GM11168 (cell line): ENCODE data around the gene ATP23.

Source experiments
- in situ Hi-C: fragments of 300-500 bp; cut with MboI; formaldehyde crosslinking; loops from one replicate; pipeline ENCODE4 v1.12.0; 2022; ENCODE audit warnings: low sequenced_read_pairs; ENCODE audit not compliant: unreplicated experiment

The ATP23 gene

GRCh38 chr12:57941165-57941894 is at the start of gene ATP23:
TSS of gene ATP23 (plus strand) at chr12:57941567. CDS start at chr12:57941702, 135 bp downstream.
- in situ Hi-C loops: no loop called here

GRCh38 chr12:57892232-57892972 is 49.0 kb upstream of the ATP23 start:
- in situ Hi-C loops: no loop called here

DNA sequence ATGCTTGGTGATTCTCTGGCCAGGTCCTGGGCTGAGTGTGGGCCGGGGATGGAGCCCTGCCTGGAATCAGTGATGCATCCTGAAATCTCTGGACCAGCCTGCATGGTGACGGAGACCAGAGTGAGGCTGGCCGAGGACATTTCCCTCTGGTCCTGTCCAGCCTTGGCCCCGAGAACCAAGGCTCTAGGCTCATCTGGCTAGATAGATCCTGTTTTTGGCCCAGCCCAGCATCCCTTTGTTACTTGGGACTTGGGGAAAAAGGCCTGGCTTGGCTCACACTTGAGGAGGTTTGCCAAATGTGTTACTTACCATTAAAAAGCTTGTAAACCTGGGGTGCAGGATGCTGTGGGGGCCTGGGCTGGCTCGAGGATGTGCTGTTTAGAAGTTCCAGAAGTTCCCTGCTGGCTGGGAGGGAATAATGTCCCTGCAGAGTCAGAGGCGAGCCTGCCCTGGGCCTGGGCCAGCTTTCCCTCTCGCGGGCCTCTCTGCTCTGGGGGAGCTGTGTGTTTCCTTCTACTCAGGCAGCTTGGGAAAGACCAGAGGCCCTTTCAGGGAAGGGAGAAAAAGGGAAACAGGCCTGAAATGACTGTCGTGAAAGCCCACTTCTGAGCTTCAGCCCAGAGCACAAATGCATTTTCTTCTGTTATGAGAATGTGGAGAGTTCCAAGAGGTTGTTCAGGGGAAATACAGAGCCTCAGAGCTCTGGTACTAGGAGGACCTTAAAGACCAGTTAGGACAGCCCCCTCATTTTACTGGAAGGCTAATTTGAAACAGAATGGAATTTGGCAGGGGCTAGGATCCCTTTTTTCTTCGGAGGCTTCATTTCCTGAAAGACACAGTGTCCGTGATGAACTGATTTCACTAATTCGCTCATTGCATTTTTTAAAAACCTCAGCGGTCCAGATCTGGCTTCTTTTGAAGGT is 47.7 kb upstream of the ATP23 start:
- in situ Hi-C loops: no loop called here

- in situ Hi-C loops: no loop called here
These were observed 46.7 kb upstream of the ATP23 start for GRCh38 chr12:57894399-57895292.

- in situ Hi-C loops: no loop called here
These were observed 45.8 kb upstream of the ATP23 start for GRCh38 chr12:57895389-57896114.

DNA sequence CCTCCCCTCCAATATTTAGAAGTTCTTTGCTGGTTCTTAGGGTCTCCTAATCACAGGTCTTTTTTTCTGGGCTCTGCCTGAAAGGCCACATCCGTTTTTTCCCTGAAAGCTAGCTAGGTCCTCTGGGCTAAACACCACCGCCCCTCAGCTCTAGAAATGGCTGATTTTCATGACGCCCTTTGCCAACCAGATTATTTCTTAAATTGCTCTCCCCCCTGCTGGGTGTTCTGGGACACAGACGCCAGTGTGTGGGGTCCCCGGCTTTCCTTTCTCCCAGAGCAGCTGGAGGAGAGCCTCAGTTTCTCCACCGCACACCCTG is 45.3 kb upstream of the ATP23 start:
- in situ Hi-C loops: no loop called here

- in situ Hi-C loops: no loop called here
These were observed 44.7 kb upstream of the ATP23 start for GRCh38 chr12:57896434-57897201.

- in situ Hi-C loops: no loop called here
These were observed 43.9 kb upstream of the ATP23 start for GRCh38 chr12:57897286-57897974.

- in situ Hi-C loops: no loop called here
These were observed 42.9 kb upstream of the ATP23 start for GRCh38 chr12:57898308-57898970.

GRCh38 chr12:57899010-57899662 is 42.2 kb upstream of the ATP23 start:
- in situ Hi-C loops: no loop called here

GRCh38 chr12:57902478-57902969 is 38.8 kb upstream of the ATP23 start:
- in situ Hi-C loops: no loop called here

DNA sequence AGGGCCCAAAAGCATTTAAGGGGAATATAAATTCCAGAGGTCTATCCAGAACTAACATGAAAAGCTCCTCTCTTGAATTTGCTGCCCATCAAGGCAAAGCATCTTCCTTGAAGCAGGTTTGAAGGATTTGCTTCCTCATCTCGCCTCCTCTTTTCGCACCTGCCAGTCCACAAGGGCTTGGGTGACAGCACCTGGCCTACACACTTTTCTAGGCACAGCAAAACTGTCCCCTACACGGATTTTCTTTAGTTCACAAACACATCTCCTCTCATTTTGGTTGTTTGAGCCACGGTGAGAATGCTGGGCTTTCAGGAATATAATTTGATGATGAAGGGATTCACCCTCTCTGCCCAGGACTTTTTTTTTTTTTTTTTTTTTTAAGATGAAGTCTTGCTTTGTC is 36.9 kb upstream of the ATP23 start:
- in situ Hi-C loops: no loop called here

DNA sequence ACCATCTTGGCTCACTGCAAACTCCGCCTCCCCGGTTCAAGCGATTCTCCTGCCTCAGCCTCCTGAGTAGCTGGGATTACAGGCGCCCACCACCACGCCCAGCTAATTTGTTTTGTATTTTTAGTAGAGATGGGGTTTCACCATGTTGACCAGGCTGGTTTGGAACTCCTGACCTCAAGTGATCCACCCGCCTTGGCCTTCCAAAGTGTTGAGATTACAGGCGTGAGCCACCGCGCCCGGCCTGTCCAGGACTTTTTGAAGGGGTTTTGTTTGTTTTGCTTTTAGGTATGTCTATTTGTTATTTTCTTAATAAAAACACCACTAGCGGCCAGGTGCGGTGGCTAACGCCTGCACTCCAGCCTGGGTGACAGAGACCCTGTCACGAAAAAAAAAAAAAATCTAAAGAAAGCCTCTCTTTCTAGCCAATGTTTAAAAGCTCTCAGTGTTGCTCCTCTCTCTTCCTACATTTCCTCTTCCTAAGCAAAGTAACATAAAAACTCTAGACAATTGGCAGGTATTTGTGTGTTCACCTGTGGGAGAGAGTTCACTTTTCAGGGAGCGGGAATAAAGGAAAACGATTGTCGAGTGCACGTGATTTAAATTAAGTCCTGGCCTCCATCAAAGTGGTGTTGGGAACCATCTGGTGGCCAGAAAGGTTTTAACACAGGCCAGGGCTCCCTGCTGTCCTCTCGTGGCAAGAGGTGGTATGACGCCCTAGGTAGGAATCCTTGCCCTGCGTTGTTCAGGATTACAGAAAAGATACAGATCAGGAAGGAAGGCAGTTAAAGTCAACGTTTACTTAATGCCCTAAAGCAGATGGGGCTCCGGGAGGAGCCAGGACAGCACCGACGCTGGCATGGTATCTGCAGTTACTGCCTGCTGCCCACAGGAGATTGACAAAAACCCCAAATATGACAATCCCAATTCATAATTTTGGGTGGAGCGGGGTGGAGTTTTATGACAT is 36.2 kb upstream of the ATP23 start:
- in situ Hi-C loops: loop anchor here (5.0 kb wide), 1 partner anchor 73 kb away; no protein-coding TSS in a partner anchor

- in situ Hi-C loops: loop anchor here (5.0 kb wide), 1 partner anchor 74 kb away; no protein-coding TSS in a partner anchor
These were observed 35.4 kb upstream of the ATP23 start for GRCh38 chr12:57905812-57906475.

GRCh38 chr12:57906821-57907220 is 34.5 kb upstream of the ATP23 start:
- in situ Hi-C loops: loop anchor here (5.0 kb wide), 1 partner anchor 75 kb away; no protein-coding TSS in a partner anchor
